ENCODE data around the gene UBAC1.

DNA sequence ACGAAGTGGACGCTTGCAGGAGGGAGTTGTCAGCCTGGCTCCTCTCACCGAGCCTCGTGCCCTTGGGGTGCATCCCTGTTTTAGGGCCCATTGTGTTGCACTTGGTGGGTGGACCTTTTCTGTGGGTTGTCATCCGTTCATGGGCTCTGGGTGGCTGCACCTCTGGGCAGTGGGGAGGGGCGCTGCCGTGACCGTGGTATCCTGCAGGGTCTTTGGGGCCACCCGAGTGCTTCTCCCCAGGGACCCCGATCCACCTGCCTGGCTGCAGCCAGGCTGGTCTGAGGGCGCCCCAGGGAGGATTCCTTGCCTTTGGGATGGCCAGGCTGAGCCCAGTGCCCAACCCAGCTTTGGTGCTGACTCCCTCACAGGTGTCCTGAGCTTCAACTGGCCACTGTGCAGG, 41.0 kb upstream of the UBAC1 start:
- no peak for TF ChIP-seq POLR2AphosphoS5 (IDR thresholded peaks at IDR 0.05; ENCODE audit: low read depth, low read length)
- no peak for TF ChIP-seq TAF1 (IDR thresholded peaks at IDR 0.05; ENCODE audit: borderline replicate concordance, insufficient read depth, low read length)
- TF ChIP-seq SIN3A (IDR thresholded peaks at IDR 0.05; ENCODE audit: borderline replicate concordance, insufficient read depth, low read length): no peak
- TF ChIP-seq, protein P1, sequence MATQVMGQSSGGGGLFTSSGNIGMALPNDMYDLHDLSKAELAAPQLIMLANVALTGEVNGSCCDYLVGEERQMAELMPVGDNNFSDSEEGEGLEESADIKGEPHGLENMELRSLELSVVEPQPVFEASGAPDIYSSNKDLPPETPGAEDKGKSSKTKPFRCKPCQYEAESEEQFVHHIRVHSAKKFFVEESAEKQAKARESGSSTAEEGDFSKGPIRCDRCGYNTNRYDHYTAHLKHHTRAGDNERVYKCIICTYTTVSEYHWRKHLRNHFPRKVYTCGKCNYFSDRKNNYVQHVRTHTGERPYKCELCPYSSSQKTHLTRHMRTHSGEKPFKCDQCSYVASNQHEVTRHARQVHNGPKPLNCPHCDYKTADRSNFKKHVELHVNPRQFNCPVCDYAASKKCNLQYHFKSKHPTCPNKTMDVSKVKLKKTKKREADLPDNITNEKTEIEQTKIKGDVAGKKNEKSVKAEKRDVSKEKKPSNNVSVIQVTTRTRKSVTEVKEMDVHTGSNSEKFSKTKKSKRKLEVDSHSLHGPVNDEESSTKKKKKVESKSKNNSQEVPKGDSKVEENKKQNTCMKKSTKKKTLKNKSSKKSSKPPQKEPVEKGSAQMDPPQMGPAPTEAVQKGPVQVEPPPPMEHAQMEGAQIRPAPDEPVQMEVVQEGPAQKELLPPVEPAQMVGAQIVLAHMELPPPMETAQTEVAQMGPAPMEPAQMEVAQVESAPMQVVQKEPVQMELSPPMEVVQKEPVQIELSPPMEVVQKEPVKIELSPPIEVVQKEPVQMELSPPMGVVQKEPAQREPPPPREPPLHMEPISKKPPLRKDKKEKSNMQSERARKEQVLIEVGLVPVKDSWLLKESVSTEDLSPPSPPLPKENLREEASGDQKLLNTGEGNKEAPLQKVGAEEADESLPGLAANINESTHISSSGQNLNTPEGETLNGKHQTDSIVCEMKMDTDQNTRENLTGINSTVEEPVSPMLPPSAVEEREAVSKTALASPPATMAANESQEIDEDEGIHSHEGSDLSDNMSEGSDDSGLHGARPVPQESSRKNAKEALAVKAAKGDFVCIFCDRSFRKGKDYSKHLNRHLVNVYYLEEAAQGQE (IDR thresholded peaks at IDR 0.05; ENCODE audit: insufficient read depth in 1 of 2, low read depth in 2 of 2, low read length in 2 of 2): no peak
- no peak for TF ChIP-seq FOXP2 (optimal IDR thresholded peaks at IDR 0.05; ENCODE audit: borderline replicate concordance, extremely low read depth, extremely low read length, insufficient read depth)

Measured in PFSK-1 (cell line).